Measurements from ENCODE around the gene WFDC12.
"Not testable (repeated sequence)": the region's sequence is repeated elsewhere in the genome, so short reads cannot be mapped to it uniquely, and the experiment has no call there.

WFDC12 gene, protein sequence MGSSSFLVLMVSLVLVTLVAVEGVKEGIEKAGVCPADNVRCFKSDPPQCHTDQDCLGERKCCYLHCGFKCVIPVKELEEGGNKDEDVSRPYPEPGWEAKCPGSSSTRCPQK

DNA sequence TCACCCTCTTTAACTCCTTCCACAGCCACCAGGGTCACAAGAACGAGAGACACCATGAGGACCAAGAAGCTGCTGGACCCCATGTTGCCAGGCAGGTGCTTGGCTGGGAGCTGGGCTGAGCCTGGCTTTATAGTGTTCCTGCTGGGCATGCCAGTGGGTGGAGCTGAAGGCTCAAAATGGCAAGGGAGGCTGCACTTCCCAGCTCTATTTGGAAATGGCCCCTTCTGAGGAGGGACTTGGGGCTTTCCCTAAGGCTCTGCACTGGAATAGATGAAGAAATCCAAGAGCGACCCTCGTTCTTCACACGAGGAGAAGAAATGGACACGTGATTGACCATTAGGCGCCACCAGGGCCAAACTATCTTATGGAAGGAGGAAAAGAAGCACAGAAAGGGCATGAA lies at the start of gene WFDC12:
WFDC12 (minus strand) TSS at position 101 of the 400 bp plus-strand sequence; CDS start at position 83, 18 bp downstream.
- no peak for FAIRE-seq

DNA sequence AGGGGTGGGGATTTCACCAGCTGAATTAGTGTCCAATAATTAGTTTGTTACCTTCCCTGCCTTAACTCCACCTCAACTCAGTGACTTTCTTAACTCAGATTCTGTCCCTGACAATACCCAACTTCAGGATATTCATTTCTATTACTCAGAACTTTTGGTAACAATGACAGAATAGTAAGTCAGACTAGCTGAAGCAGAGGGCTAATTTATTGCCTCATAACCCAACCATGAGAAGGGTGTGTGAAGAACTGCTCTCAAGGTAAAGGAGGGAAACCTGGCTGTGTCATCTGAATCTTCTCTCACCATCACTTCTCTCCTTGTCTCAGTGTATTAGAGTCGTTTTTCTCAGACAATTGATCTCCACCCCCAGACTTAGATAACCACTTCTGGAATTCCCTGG lies 49.3 kb upstream of the WFDC12 start:
- DNase-seq (ENCODE audit: low spot score) (no peak), FAIRE-seq (no peak)

More for the DNA sequence above, at the start of gene WFDC12:
- DNase-seq (ENCODE audit: low spot score), result no peak

GRCh38 chr20:45164906-45165305 lies 40.6 kb upstream of the WFDC12 start:
- DNase-seq (ENCODE audit: low spot score) (no peak), FAIRE-seq (no peak)

DNA sequence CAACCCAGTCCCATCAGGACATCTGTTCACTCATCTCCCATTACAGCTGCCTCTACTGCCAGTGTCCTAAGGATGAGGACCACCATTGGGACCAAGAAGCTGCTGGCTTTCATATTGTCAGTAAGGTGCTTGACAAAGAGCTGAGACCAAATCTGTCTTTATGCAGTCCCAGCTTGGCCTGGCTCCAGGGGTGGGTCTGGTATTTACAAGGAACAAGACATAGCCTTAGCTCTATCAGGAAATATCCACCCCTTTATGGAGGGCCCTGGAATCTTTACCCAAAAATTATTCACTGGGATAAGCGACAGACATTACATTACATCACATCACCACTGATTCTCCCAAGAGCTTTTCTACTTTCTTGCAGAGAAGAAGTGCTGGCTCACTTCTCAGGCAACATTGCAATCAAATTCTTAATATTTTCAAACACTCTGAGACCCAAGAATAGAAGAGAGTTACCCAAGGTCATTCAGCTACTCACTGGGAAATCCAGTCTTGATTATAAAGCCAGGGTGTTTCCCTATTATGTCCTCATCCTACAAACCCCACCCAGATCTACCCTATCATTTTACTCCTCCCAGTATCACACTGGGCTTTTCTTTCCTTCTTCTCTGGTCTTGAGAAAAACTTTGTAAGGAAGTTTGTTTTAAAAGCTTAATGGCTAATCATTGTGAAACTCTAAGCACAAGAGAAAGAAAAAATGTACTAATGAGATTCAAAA lies 39.0 kb upstream of the WFDC12 start:
- DNase-seq (ENCODE audit: low spot score), result no peak
- no peak for FAIRE-seq

DNA sequence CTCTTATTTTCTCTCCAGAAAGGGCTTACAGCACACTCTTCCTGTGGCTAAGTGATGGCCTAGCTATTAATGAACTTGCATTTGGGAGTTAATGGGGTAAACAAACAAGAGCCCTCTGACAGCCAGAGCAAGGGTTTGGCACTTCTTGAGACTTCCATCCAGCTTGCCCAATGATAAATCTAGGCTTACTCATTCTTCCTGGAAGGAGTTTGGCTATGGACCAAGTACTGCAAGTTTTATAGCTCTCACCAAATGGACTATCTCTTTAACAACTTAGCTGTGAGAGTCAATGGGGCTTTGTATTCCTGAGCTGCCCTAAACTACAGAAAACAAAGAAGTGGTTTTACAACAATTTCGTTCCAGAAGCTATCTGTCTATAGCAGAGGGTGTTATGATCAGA lies 33.7 kb upstream of the WFDC12 start:
- FAIRE-seq (peak; percentile 91), DNase-seq (ENCODE audit: low spot score) (peak; percentile 84)

DNA sequence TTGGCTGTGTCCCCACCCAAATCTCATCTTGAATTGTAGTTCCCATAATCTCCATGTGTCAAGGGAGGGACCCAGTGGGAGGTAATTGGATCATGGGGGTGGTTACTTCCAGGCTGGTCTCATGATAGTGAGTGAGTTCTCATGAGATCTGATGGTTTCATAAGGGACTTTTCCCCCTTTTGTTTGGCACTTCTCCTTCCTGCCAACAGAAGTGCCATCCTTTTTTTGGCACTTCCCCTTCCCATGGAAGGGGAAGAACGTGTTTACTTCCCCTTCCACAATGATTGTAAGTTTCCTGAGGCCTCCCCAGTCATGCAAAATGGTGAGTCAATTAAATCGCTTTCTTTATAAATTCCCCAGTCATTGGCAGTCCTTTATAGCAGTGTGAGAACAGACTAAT lies 32.4 kb upstream of the WFDC12 start:
- no peak for DNase-seq (ENCODE audit: low spot score)
- FAIRE-seq, result no peak

DNA sequence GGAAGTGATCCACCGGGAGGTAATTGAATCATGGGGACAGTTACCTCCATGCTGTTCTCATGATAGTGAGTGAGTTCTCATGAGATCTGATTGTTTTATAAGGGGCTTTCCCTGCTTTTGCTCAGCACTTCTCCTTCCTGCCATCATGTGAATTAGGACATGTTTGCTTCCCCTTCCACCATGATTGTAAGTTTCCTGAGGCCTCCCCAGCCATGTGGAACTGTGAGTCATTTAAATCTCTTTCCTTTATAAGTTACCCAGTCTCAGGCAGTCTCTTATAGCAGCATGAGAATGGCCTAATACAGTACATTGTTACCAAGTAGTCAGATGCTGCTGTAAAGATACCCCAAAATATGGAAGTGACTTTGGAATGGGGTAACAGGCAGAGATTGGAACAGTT lies 30.5 kb upstream of the WFDC12 start:
- not testable (repeated sequence) for FAIRE-seq

GRCh38 chr20:45154183-45154582 lies 29.9 kb upstream of the WFDC12 start:
- FAIRE-seq (no peak), DNase-seq (ENCODE audit: low spot score) (no peak)

More for the DNA sequence above, 30.5 kb upstream of the WFDC12 start:
- not testable (repeated sequence) for DNase-seq (ENCODE audit: low spot score)

- no peak for DNase-seq (ENCODE audit: low spot score)
- FAIRE-seq, result no peak
Measured at GRCh38 chr20:45153752-45154151, 29.5 kb upstream of the WFDC12 start.

GRCh38 chr20:45153147-45153546 lies 28.9 kb upstream of the WFDC12 start:
- FAIRE-seq (no peak), DNase-seq (ENCODE audit: low spot score) (no peak)

- DNase-seq (ENCODE audit: low spot score) (no peak), FAIRE-seq (no peak)
Measured at GRCh38 chr20:45152405-45152804, 28.1 kb upstream of the WFDC12 start.

DNA sequence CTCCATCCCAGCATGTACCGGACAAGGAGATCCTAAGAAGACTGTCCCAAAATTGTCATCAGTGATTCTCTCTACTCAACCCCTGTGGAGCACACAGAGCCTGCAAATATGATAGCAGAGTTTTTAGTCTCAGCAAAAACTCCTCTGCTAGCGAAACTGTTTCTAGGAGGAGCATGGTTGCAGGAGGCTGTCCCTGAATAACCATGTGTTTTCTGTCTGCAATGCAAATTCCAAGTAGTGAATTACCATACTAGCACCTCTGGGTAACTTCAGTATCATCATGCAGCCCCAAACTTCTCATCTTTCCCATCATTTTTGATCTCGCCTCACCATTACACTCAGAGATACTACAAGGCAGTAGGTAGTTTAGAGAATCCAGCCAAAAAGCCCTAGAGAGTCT lies 24.8 kb upstream of the WFDC12 start:
- DNase-seq (ENCODE audit: low spot score) (no peak), FAIRE-seq (no peak)

- FAIRE-seq, result no peak
- no peak for DNase-seq (ENCODE audit: low spot score)
Measured at GRCh38 chr20:45140836-45141235, 16.6 kb upstream of the WFDC12 start.

GRCh38 chr20:45139733-45140375 lies 15.6 kb upstream of the WFDC12 start:
- DNase-seq (ENCODE audit: low spot score); FAIRE-seq: not testable (repeated sequence)

DNA sequence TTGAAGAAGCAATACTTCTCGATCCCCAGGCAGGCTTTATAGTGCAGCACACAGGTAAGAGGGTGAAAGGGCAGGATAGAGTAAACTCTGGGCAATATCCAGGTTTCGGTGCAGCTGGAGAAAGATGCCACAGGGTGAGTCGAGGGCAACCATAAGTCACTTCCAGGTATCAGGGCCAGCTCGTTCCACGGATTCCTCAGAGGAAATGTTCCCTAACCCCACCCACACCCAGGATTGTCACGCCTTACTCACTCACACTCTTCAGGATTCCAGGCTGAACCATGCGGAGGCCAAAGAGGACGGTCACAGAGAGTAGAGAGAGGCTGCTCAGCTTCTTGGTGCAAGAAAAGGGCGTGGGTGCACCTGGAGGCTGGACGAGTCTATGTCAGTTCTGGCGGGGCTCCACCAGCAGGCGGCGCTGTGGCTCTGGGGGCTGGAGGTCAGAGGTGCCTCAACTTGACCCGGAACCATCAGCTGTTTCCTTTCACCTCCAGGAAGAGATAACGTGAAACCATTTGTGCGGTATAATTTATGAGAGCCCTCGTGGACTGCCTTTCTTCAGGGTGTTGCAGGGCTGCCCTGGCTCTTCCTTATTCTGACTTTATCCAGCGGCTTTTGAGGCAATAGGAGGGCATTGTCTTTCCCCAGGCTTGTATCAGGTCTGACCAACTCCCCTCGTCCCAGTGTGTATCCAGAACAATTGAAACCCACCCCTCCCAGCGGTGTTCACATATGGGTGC lies 14.5 kb upstream of the WFDC12 start:
- DNase-seq (ENCODE audit: low spot score) (peak; percentile 82), FAIRE-seq (no peak)

DNA sequence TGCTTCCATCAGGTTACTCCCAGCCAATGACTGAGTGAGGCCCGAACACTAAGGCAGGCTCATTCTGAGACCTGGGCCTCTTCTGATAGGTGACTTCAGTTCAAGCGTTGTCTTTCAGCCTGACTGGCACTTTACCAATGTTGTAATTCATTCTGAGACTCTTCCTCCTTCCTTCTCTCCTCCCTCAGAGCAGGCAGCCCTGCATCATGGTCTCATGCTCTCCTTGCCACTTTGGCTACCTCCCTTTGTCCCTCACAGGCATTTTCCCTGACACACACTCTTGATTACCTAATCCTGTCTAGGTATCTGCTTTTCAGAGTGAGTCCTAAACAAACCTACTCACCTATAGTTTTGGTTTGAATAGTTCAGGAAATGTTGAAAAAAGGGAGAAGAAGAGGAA lies 12.6 kb upstream of the WFDC12 start:
- FAIRE-seq, result peak; percentile 83

GRCh38 chr20:45128099-45128498 lies 3.8 kb upstream of the WFDC12 start:
- DNase-seq (ENCODE audit: low spot score) (peak; percentile 56), FAIRE-seq (peak; percentile 93)

More for the DNA sequence above, 12.6 kb upstream of the WFDC12 start:
- DNase-seq (ENCODE audit: low spot score), result no peak

GRCh38 chr20:45121388-45121787 lies 2.9 kb downstream of the WFDC12 start:
- DNase-seq (ENCODE audit: low spot score) (no peak), FAIRE-seq (no peak)

DNA sequence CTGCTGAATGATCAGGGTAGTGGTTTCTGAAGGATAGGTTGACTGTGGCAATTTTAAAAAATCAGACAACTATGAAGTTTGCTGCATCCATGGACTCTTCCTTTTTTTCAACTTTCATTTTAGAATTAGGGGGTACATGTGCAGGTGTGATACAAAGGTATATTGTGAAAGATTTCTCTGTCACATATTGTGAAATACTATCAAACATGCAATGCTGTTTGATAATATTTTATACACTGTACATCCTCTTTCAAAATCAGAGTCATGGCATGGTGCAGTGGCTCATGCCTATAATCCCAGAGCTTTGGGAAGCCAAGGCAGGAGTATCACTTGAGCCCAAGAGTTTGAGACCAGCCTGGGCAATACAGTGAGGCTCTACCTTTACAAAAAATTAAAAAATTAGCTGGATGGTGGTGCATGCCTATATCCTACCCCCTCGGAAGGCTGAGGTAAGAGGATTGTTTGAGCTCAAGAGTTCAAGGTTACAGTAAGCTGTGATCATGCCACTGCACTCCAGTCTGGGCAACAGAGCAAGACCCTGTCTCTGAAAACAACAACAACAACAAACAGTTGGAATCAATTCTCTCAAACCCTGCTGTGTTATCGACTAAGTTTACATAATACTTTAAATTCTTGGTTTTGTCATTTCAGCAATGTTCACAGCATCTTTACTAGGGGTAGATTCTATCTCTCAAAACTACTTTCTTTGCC lies 4.6 kb downstream of the WFDC12 start:
- no peak for FAIRE-seq
- DNase-seq (ENCODE audit: low spot score), result no peak

DNA sequence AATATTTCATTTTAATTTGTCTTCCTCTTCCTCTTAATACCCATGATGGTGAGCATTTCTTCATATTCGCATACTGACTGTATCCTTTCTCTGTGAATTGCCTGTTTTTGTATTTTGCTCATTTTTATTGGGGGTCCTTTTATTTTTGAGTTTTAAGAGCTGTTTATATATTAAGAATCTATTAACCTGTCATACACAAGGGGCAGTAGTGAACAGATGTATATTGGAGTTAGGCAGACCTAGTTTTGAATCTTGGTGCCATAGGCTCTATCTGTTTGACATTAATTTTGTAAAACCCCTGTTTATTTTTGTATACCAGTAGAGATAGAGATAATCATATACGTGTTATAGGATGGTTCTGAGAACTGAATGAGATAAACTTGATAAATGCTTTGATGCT lies 6.2 kb downstream of the WFDC12 start:
- FAIRE-seq (no peak), DNase-seq (ENCODE audit: low spot score) (no peak)

DNA sequence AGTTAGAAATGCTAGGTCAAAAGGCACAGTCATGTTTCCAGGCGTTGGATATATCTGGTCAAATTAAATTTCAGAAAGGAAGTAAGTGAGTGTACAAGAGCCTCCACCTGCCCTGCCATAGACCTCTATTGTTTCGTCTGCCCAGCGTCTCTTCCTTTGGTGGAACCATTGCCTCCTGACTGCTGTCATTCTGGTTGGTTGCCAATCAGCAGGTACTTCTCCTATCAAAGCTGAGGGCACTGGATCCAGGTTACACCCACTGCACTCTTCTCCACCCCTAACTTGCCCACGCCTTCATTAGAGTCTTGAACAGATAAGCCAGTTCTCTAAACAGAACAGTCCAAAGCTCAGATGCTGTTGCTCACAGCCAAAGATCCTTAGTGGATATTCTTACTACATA lies 6.7 kb downstream of the WFDC12 start:
- DNase-seq (ENCODE audit: low spot score) (no peak), FAIRE-seq (no peak)
